ENCODE measurements around the gene CFAP74.
"Not testable (repeated sequence)": the region's sequence is repeated elsewhere in the genome, so short reads cannot be mapped to it uniquely, and the experiment has no call there.

CFAP74 gene

GRCh38 chr1:1943834-1944570 is 59.6 kb downstream of the CFAP74 start:
- peak; percentile 59 for DNase-seq

GRCh38 chr1:1942753-1943656 is 60.6 kb downstream of the CFAP74 start:
- no peak for DNase-seq

GRCh38 chr1:1941868-1942752 is 61.5 kb downstream of the CFAP74 start:
- no peak for DNase-seq

- DNase-seq, result no peak
Measured at GRCh38 chr1:1941211-1941841, 62.3 kb downstream of the CFAP74 start.

GRCh38 chr1:1940123-1940425 is 63.5 kb downstream of the CFAP74 start:
- DNase-seq, result no peak

GRCh38 chr1:1939296-1940122 is 64.1 kb downstream of the CFAP74 start:
- DNase-seq, result no peak

GRCh38 chr1:1938613-1939295 is 64.8 kb downstream of the CFAP74 start:
- DNase-seq, result no peak

GRCh38 chr1:1938276-1938573 is 65.4 kb downstream of the CFAP74 start:
- no peak for DNase-seq

GRCh38 chr1:1937549-1938275 is 65.9 kb downstream of the CFAP74 start:
- no peak for DNase-seq

- no peak for DNase-seq
Measured at GRCh38 chr1:1937061-1937460, 66.5 kb downstream of the CFAP74 start.

GRCh38 chr1:1934848-1935247 is 68.7 kb downstream of the CFAP74 start:
- DNase-seq, result not testable (repeated sequence)

GRCh38 chr1:1929639-1930545 is 73.7 kb downstream of the CFAP74 start:
- DNase-seq, result no peak

- no peak for DNase-seq
Measured at GRCh38 chr1:1929102-1929638, 74.4 kb downstream of the CFAP74 start.

- no peak for DNase-seq
Measured at GRCh38 chr1:1928231-1929101, 75.1 kb downstream of the CFAP74 start.

- no peak for DNase-seq
Measured at GRCh38 chr1:1927751-1928150, 75.8 kb downstream of the CFAP74 start.

- DNase-seq, result no peak
Measured at GRCh38 chr1:1926886-1927660, 76.5 kb downstream of the CFAP74 start.

GRCh38 chr1:1926346-1926811 is 77.2 kb downstream of the CFAP74 start:
- no peak for DNase-seq
